GM12873 (cell line): ENCODE results near the gene PRSS1.

Experiments used
- TF ChIP-seq, protein P1 (sequence below): IDR thresholded peaks from 2 replicates; pipeline ENCODE4 v1.5.1; 2012; ENCODE audit warnings: low read depth, mild to moderate bottlenecking, moderate library complexity, low read length, control low read depth; ENCODE audit not compliant: insufficient read depth; ENCODE audit errors: missing control alignments

PRSS1 gene

DNA sequence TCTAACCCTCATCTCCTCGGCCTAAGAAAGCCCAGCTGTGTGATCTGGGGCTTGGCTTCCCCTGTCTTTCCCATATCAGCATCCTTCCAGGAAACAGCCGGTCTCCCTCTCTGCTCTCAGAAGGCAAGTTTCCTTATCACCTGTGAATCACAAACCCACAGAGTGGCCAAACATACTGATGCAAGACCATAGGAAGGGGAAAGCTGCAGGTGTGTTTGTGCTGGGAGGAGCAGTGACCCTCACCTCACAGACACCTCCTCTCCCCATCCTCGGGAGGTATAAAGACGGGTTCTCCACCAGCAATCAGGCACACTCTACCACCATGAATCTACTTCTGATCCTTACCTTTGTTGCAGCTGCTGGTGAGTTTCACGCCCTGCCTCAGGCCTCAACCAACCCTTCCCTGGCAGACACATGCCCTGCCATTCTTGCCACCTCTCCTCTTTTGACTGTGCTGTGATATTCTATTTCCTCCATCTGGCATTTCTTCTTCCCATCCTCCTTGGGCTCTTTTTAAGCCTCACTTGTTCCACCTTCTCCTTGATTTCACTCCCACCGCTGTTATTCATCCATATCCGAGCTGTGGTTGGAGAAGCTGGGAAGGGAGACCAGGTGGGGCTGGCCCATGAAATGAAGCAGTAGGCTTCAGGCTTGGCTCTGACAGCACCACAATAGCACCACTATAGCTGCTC lies 21.5 kb downstream of the PRSS1 start, which contains the start of gene PRSS2:
Gene PRSS2, plus strand, starts transcription at position 310 of the 692 bp plus-strand sequence. Its CDS starts 13 bp downstream, at position 323.
- TF ChIP-seq, protein P1, sequence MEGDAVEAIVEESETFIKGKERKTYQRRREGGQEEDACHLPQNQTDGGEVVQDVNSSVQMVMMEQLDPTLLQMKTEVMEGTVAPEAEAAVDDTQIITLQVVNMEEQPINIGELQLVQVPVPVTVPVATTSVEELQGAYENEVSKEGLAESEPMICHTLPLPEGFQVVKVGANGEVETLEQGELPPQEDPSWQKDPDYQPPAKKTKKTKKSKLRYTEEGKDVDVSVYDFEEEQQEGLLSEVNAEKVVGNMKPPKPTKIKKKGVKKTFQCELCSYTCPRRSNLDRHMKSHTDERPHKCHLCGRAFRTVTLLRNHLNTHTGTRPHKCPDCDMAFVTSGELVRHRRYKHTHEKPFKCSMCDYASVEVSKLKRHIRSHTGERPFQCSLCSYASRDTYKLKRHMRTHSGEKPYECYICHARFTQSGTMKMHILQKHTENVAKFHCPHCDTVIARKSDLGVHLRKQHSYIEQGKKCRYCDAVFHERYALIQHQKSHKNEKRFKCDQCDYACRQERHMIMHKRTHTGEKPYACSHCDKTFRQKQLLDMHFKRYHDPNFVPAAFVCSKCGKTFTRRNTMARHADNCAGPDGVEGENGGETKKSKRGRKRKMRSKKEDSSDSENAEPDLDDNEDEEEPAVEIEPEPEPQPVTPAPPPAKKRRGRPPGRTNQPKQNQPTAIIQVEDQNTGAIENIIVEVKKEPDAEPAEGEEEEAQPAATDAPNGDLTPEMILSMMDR: no peak

DNA sequence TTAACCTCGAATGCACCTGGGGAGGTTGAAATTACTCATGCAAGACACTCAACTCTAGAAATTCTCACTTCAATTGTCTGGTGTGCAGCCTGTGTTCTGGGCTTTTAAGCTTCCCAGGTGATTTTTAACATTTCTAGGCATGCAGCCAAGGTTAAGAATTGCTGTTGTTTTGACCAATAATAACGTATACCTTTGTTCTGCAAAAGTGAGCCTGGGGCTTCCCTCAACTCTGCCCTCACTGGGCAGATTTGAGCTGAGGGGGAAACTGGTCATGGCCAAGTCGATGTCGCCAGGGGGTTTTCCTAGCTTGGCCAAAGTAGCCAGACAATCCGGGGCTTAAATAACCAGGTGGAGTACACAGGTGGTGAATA lies 22.1 kb downstream of the PRSS1 start:
- TF ChIP-seq, protein P1: no peak

DNA sequence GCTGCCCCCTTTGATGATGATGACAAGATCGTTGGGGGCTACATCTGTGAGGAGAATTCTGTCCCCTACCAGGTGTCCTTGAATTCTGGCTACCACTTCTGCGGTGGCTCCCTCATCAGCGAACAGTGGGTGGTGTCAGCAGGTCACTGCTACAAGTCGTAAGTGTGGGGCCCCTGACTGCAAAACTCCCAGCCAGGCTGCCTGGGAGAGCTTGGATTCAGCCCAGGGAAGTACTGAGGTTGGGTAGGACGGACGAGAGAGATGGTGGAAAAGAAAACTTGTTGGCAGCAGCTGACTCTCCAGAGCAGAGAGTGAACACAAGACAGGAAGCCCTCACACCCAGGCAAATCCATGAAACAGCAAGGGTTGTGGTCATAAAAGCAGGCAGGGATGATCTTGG lies 22.8 kb downstream of the PRSS1 start:
- TF ChIP-seq, protein P1: no peak

DNA sequence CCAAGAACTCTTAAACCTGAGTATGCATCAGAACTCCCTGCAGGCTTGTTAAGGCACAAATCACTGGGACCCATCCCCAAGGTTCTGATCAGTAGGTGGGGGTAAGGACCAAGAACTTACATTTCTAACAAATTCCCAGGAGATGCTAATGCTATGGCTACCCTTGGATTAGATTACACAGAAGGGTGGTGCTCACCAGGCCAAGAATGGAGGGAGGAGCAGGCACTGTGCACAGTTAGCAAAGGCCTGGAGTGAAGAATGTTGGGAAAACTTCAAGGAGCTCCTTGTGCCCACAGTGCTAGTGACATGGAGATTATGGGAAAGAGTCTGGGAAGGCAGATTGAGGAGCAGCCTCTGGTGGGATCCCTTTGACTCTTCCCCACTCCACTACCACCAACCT lies 23.4 kb downstream of the PRSS1 start:
- TF ChIP-seq, protein P1: no peak

DNA sequence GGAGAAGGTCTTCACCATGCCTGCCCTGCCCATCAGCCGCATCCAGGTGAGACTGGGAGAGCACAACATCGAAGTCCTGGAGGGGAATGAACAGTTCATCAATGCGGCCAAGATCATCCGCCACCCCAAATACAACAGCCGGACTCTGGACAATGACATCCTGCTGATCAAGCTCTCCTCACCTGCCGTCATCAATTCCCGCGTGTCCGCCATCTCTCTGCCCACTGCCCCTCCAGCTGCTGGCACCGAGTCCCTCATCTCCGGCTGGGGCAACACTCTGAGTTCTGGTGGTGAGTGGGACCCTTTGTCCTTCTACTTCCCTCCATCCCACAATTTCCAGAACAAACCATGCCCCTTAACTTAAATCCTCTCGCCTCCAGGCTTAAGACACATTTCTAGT lies 24.0 kb downstream of the PRSS1 start:
- TF ChIP-seq, protein P1: no peak

DNA sequence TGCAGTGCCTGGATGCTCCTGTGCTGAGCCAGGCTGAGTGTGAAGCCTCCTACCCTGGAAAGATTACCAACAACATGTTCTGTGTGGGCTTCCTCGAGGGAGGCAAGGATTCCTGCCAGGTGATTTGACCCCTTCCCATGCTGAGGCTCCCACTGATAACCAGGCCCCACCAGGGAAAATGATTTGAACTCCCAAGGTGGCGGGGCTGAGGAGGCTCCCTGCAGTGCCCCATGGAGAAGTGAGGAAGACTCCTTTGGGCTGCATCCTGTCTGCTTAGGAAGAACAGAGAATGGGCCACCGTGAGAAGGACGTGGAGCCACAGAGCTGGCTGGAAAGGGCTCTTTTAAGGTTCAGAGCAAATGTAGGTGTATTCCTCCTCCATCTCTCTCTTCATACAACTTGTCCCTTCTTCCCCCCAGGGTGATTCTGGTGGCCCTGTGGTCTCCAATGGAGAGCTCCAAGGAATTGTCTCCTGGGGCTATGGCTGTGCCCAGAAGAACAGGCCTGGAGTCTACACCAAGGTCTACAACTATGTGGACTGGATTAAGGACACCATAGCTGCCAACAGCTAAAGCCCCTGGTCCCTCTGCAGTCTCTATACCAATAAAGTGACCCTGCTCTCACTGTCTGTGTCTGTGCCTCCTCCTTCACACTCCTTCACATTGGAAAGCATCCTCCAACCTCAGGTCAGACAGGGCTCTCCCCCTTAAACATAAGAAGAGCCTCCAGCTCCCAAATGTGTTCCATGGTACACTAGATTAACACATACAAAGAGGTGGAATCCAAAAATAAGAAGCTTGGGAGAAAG lies 24.9 kb downstream of the PRSS1 start:
- TF ChIP-seq, protein P1: no peak

DNA sequence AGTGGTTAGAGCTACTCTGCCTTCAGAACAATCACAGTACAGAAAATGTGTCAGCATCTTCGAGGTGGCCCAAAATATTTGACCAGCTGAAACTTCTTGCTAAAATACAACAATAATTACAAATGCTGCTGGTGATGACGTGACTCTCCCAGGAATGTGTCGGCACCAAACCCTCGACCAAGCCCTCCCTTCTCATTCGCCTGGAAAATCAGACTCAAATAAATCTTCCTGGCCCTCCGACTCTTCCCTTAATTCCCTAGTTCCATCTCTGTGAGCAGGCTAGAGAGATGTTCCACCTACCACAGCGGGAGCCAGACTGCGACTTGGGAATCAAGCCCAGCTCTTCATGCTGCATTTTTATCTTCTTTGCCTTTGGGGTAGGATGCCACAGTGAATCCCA lies 25.6 kb downstream of the PRSS1 start:
- TF ChIP-seq, protein P1: no peak
